AG09309 (cell line): Measurements from ENCODE around the gene IMMP2L.

Experiments
- DNase-seq: peaks from one replicate; pipeline ENCODE4 v3.0.0-alpha.2; 2010; ENCODE audit warnings: low read depth
- H3K4me3 ChIP-seq: 2 replicates; pipeline ENCODE4 v1.5.1; 2011; ENCODE audit warnings: mild to moderate bottlenecking, low read depth, low read length, moderate library complexity; ENCODE audit not compliant: control insufficient read depth
- CTCF ChIP-seq: IDR thresholded peaks from 2 replicates; pipeline ENCODE4 v1.5.1; 2011; ENCODE audit warnings: mild to moderate bottlenecking, low read depth, low read length, inconsistent platforms; ENCODE audit not compliant: insufficient read depth, control insufficient read depth; ENCODE audit errors: missing control alignments

Gene IMMP2L

GRCh38 chr7:111012799-111013675, 549.3 kb downstream of the IMMP2L start:
- no peak for DNase-seq
- TF ChIP-seq CTCF: no peak
- H3K4me3 ChIP-seq: no peak overlapping the region

GRCh38 chr7:111012149-111012548, 550.1 kb downstream of the IMMP2L start:
- DNase-seq: no peak
- no peak for TF ChIP-seq CTCF
- no peak overlapping the region for H3K4me3 ChIP-seq

- DNase-seq: no peak
- no peak for TF ChIP-seq CTCF
- H3K4me3 ChIP-seq: no peak overlapping the region
Observed at GRCh38 chr7:111011520-111011919, 550.8 kb downstream of the IMMP2L start.

GRCh38 chr7:111010798-111011197, 551.5 kb downstream of the IMMP2L start:
- no peak for DNase-seq
- H3K4me3 ChIP-seq: no peak overlapping the region
- TF ChIP-seq CTCF: no peak

- no peak for DNase-seq
Observed at GRCh38 chr7:111009526-111010040, 552.7 kb downstream of the IMMP2L start.

GRCh38 chr7:111006691-111007090, 555.6 kb downstream of the IMMP2L start:
- no peak for DNase-seq
- no peak for TF ChIP-seq CTCF
- no peak overlapping the region for H3K4me3 ChIP-seq

More at GRCh38 chr7:111009526-111010040, 552.7 kb downstream of the IMMP2L start:
- no peak for TF ChIP-seq CTCF
- H3K4me3 ChIP-seq: no peak overlapping the region
